Memory B cell (primary cell): Measurements from ENCODE around the gene ATPAF1.
"Not testable (repeated sequence)": the region's sequence is repeated elsewhere in the genome, so short reads cannot be mapped to it uniquely, and the experiment has no call there.

Experiments used
- ATAC-seq: fragments of 150-1000 bp; cut with Tn5 transposase; 2 replicates; pipeline ENCODE4 v1.10.0; 2021; ENCODE audit warnings: low read depth, mild to moderate bottlenecking, moderate library complexity
- DNase-seq, 2 donors: peaks; one replicate each; pipeline ENCODE4 v3.0.0; 2022; ENCODE audit warnings: low spot score in 2 of 2
- H3K27ac Mint-ChIP-seq: one replicate; pipeline ENCODE4 v1.8.0; 2022; ENCODE audit warnings: mild to moderate bottlenecking, moderate library complexity, mixed read lengths
- H3K27me3 Mint-ChIP-seq: one replicate; pipeline ENCODE4 v1.8.0; 2022; ENCODE audit warnings: mixed read lengths
- H3K36me3 Mint-ChIP-seq: one replicate; pipeline ENCODE4 v1.8.0; 2022; ENCODE audit warnings: mild to moderate bottlenecking, mixed read lengths
- H3K4me1 Mint-ChIP-seq: one replicate; pipeline ENCODE4 v1.8.0; 2022; ENCODE audit warnings: mixed read lengths
- H3K4me3 Mint-ChIP-seq: one replicate; pipeline ENCODE4 v1.8.0; 2022; ENCODE audit warnings: mild to moderate bottlenecking, moderate library complexity, mixed read lengths
- H3K9me3 Mint-ChIP-seq: one replicate; pipeline ENCODE4 v1.8.0; 2022; ENCODE audit warnings: mixed read lengths

ATPAF1 gene

GRCh38 chr1:46667782-46668760, at the start of gene ATPAF1:
TSS of gene ATPAF1 (minus strand) at chr1:46668364. CDS start at chr1:46668322, 42 bp downstream.
- H3K4me1 Mint-ChIP-seq: peaks cover 12% of the 10 kb centered on the region
- H3K27me3 Mint-ChIP-seq: no peaks in the 10 kb centered on the region
- ATAC-seq: peak; percentile 85
- H3K36me3 Mint-ChIP-seq: peaks cover 7% of the 10 kb centered on the region
- peak within 1 kb of the TSS; percentile 14 for H3K27ac Mint-ChIP-seq
- peak within 1 kb of the TSS; percentile 67 for H3K4me3 Mint-ChIP-seq
- DNase-seq: peak; percentile 25 to 37
- no peaks in the 10 kb centered on the region for H3K9me3 Mint-ChIP-seq

GRCh38 chr1:46717654-46718053, 49.5 kb upstream of the ATPAF1 start:
- ATAC-seq (no peak), DNase-seq (no peak)
- Mint-ChIP-seq H3K9me3 (no peaks in the 10 kb centered on the region), H3K36me3 (peaks cover 9% of the 10 kb centered on the region), H3K27ac (peak overlapping the region; percentile 87), H3K4me1 (peaks cover 32% of the 10 kb centered on the region), H3K27me3 (no peaks in the 10 kb centered on the region), H3K4me3 (peak overlapping the region; percentile 92)

GRCh38 chr1:46714976-46715375, 46.8 kb upstream of the ATPAF1 start:
- peaks cover 42% of the 10 kb centered on the region for H3K4me1 Mint-ChIP-seq
- no peak overlapping the region for H3K4me3 Mint-ChIP-seq
- DNase-seq: no peak
- H3K27me3 Mint-ChIP-seq: no peaks in the 10 kb centered on the region
- H3K27ac Mint-ChIP-seq: no peak overlapping the region
- ATAC-seq: no peak
- H3K36me3 Mint-ChIP-seq: peaks cover 12% of the 10 kb centered on the region
- no peaks in the 10 kb centered on the region for H3K9me3 Mint-ChIP-seq

GRCh38 chr1:46708121-46708520, 40.0 kb upstream of the ATPAF1 start:
- no peak overlapping the region for H3K27ac Mint-ChIP-seq
- ATAC-seq (no peak), DNase-seq (no peak)
- H3K27me3 Mint-ChIP-seq: no peaks in the 10 kb centered on the region
- H3K9me3 Mint-ChIP-seq: no peaks in the 10 kb centered on the region
- H3K4me1 Mint-ChIP-seq: peaks cover 18% of the 10 kb centered on the region
- no peak overlapping the region for H3K4me3 Mint-ChIP-seq
- peaks cover 24% of the 10 kb centered on the region for H3K36me3 Mint-ChIP-seq

GRCh38 chr1:46705408-46705807, 37.2 kb upstream of the ATPAF1 start:
- no peak for DNase-seq
- H3K4me3 Mint-ChIP-seq: no peak overlapping the region
- peaks cover 31% of the 10 kb centered on the region for H3K36me3 Mint-ChIP-seq
- H3K4me1 Mint-ChIP-seq: peaks cover 20% of the 10 kb centered on the region
- no peak for ATAC-seq
- no peaks in the 10 kb centered on the region for H3K27me3 Mint-ChIP-seq
- no peaks in the 10 kb centered on the region for H3K9me3 Mint-ChIP-seq
- no peak overlapping the region for H3K27ac Mint-ChIP-seq

- ATAC-seq (no peak), DNase-seq (no peak)
- peaks cover 18% of the 10 kb centered on the region for H3K4me1 Mint-ChIP-seq
- H3K27ac Mint-ChIP-seq: peak overlapping the region; percentile 39
- no peaks in the 10 kb centered on the region for H3K9me3 Mint-ChIP-seq
- peaks cover 31% of the 10 kb centered on the region for H3K36me3 Mint-ChIP-seq
- no peaks in the 10 kb centered on the region for H3K27me3 Mint-ChIP-seq
- H3K4me3 Mint-ChIP-seq: no peak overlapping the region
Observed at GRCh38 chr1:46703927-46704641, 35.9 kb upstream of the ATPAF1 start.

GRCh38 chr1:46699666-46700065, 31.5 kb upstream of the ATPAF1 start:
- Mint-ChIP-seq H3K36me3 (peaks cover 48% of the 10 kb centered on the region), H3K4me3 (no peak overlapping the region)
- no peak for ATAC-seq

GRCh38 chr1:46697053-46697452, 28.9 kb upstream of the ATPAF1 start:
- peaks cover 45% of the 10 kb centered on the region for H3K36me3 Mint-ChIP-seq
- H3K27me3 Mint-ChIP-seq: no peaks in the 10 kb centered on the region
- peaks cover 2% of the 10 kb centered on the region for H3K9me3 Mint-ChIP-seq
- H3K27ac Mint-ChIP-seq: no peak overlapping the region
- no peak for DNase-seq
- no peak overlapping the region for H3K4me3 Mint-ChIP-seq
- H3K4me1 Mint-ChIP-seq: peaks cover 15% of the 10 kb centered on the region
- ATAC-seq: no peak

More at GRCh38 chr1:46699666-46700065, 31.5 kb upstream of the ATPAF1 start:
- H3K27me3 Mint-ChIP-seq: no peaks in the 10 kb centered on the region
- H3K4me1 Mint-ChIP-seq: peaks cover 23% of the 10 kb centered on the region
- DNase-seq: no peak
- peak overlapping the region; percentile 36 for H3K27ac Mint-ChIP-seq
- peaks cover 2% of the 10 kb centered on the region for H3K9me3 Mint-ChIP-seq

- H3K4me1 Mint-ChIP-seq, H3K27me3 Mint-ChIP-seq, ATAC-seq, H3K9me3 Mint-ChIP-seq, H3K27ac Mint-ChIP-seq, H3K4me3 Mint-ChIP-seq, DNase-seq: not testable (repeated sequence)
- H3K36me3 Mint-ChIP-seq: peaks cover 49% of the 10 kb centered on the region
Observed at GRCh38 chr1:46694676-46695075, 26.5 kb upstream of the ATPAF1 start.

- ATAC-seq: no peak
- Mint-ChIP-seq H3K4me3 (no peak overlapping the region), H3K27ac (no peak overlapping the region), H3K27me3 (no peaks in the 10 kb centered on the region), H3K36me3 (peaks cover 49% of the 10 kb centered on the region), H3K9me3 (peaks cover 2% of the 10 kb centered on the region), H3K4me1 (no peaks in the 10 kb centered on the region)
- no peak for DNase-seq
Observed at GRCh38 chr1:46692811-46693770, 24.9 kb upstream of the ATPAF1 start.

GRCh38 chr1:46691997-46692790, 24.0 kb upstream of the ATPAF1 start:
- DNase-seq: no peak
- H3K27me3 Mint-ChIP-seq: no peaks in the 10 kb centered on the region
- peak overlapping the region; percentile 31 for H3K27ac Mint-ChIP-seq
- H3K36me3 Mint-ChIP-seq: peaks cover 52% of the 10 kb centered on the region
- peaks cover 2% of the 10 kb centered on the region for H3K9me3 Mint-ChIP-seq
- no peaks in the 10 kb centered on the region for H3K4me1 Mint-ChIP-seq
- no peak overlapping the region for H3K4me3 Mint-ChIP-seq
- no peak for ATAC-seq

- Mint-ChIP-seq H3K36me3 (peaks cover 53% of the 10 kb centered on the region), H3K27ac (peak overlapping the region; percentile 35), H3K27me3 (no peaks in the 10 kb centered on the region), H3K9me3 (peaks cover 2% of the 10 kb centered on the region), H3K4me3 (no peak overlapping the region), H3K4me1 (peaks cover 2% of the 10 kb centered on the region)
- no peak for DNase-seq
- no peak for ATAC-seq
Observed at GRCh38 chr1:46690931-46691421, 22.8 kb upstream of the ATPAF1 start.

- H3K27me3 Mint-ChIP-seq: no peaks in the 10 kb centered on the region
- H3K4me3 Mint-ChIP-seq: no peak overlapping the region
- H3K27ac Mint-ChIP-seq: no peak overlapping the region
- no peaks in the 10 kb centered on the region for H3K9me3 Mint-ChIP-seq
- ATAC-seq: no peak
- H3K36me3 Mint-ChIP-seq: peaks cover 47% of the 10 kb centered on the region
- no peak for DNase-seq
- H3K4me1 Mint-ChIP-seq: peaks cover 2% of the 10 kb centered on the region
Observed at GRCh38 chr1:46689897-46690296, 21.7 kb upstream of the ATPAF1 start.
